GM21529 (cell line): ENCODE measurements around the gene ARHGAP4.

Experiments used
- ATAC-seq: cut with Tn5 transposase; IDR thresholded peaks from one replicate; pipeline ENCODE4 v1.9.1; 2021; ENCODE audit not compliant: unreplicated experiment

Gene ARHGAP4

DNA sequence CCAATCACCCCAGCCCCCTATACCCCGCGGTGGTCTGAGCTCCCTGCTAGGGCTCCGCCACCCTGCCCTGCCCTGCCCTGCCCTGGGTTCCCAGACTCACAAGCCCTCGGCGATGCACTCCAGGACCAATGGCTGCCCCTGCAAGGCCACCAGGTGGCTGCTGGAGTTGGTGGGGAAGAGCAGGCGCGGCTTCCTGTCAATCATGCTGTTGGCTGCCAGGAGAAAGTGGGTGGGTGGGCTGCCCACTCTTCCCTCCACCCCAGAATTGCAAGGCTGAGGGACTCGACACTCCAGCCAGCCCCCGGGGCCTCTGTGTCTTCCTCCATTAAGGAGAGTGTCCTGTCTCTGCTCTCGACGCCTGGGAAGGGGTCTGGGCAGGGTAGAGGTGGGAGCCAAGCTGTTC, 55.8 kb downstream of the ARHGAP4 start:
- no peak for ATAC-seq

DNA sequence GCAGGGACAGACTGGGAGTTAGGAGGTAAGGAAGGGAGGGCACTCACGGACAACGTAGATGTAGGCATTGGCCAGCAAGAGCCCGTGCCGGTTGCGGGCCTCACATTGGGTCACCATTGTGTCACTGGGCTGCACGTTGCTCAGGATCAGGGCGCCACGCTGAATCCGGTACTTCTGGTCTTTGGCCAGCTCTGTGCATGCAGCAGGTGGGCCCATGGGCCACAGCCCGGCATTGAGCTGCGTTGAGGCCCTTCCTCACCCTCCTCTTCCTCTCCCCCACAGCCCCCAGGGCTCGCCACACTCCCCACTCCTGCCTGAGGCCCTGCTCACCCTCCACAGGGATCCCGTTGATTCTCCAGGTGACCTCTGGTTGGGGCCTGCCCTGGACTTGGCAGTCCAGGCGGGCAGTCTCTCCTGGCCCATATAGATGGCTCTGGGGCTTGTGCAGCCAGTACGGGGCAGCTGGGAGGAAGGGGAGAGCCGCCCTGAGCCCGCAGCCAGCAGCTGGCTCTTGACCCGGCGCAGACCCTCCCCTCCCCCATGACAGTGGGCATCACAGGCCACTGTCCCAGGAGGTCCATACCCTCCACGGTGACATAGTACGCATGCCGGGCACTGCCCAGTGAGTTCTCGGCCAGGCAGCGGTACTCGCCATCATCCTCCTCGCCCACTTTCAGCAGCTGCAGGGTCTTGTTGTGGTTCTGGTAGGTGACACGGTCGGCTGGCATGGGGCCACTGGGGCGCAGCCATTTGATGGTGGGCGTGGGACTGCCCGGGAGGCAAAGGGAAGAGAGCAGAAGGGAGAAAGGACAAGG, 56.4 kb downstream of the ARHGAP4 start:
- no peak for ATAC-seq

DNA sequence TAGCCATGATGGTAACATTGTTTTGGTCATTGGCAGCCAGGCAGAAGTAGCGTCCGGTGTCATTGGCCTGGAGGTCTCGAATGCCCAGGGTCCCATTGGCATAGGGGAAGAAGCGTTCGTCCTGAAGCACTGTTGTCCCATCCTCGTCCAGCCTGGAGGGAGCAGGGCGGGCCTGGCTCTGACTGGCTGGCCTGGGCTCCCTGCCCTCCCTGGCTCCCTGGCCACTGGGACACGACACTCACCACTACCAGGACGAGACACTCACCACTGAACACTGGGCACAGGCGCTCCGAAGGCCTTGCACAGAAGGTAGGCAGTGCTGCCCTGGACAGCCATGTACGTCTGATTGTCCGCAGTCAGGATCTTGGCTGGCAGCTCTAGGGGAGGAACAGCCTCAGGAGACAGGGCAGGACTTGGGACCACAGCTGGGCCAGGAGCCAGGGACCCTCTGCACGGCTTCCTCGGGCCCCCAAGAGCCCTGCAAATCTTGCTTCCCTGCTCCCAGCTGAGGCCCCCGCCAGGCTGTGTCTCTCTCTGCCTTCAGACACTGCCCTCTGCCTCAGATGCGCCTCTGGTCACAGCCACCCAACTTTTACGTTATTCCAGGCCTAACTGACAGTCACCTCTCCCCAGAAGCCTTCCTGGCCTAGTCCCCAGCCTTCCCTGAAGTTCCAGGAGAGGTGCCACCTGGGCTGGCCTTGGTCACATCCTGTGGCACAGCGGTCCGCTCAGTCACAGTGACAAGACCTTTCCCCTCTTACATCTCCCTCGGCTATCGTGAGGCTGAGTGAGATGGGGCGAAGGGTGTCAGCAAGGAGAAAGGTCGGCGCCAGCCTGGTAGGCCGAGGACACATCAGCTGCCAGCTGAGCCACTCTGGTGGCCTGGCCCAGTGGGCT, 57.2 kb downstream of the ARHGAP4 start:
- ATAC-seq = no peak

DNA sequence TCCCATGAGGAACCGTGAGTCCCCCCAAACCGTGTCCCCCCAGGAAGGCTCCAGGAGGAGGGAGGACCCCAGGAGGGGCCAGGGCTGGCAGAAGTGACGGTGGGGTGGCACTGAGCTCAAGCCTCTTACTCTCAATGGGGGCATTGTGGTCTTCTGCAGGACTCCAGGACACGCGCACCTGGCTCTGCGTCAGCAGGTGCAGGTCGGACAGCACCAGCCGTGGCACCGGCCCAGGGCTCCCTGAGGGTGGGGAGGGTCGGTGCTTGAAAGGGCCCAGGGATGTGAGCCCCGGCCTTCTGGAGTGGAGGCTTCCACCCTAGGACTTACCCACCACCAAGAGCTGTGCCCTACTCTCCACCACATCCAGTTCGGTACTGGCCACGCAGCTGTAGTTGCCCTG, 58.4 kb downstream of the ARHGAP4 start:
- ATAC-seq = no peak

DNA sequence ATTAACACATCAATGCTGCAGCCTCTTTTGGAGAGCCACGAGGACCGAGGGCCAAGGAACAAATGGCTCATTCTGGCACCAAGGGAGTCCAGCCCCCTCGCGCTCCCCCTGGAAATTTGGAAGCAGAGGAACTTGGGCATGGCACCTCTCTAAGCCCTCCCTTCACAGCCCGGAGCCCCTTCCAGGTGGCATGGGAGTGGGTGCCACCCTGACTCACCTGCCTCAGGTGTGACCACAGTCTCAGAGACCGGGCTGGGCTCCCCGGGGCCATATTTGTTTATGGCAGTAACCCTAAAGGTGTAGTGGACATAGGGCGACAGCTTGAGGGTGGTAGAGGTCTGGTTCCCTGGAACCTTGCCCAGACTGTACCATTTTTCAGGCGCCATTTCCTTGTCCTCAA, 58.9 kb downstream of the ARHGAP4 start:
- ATAC-seq = no peak

DNA sequence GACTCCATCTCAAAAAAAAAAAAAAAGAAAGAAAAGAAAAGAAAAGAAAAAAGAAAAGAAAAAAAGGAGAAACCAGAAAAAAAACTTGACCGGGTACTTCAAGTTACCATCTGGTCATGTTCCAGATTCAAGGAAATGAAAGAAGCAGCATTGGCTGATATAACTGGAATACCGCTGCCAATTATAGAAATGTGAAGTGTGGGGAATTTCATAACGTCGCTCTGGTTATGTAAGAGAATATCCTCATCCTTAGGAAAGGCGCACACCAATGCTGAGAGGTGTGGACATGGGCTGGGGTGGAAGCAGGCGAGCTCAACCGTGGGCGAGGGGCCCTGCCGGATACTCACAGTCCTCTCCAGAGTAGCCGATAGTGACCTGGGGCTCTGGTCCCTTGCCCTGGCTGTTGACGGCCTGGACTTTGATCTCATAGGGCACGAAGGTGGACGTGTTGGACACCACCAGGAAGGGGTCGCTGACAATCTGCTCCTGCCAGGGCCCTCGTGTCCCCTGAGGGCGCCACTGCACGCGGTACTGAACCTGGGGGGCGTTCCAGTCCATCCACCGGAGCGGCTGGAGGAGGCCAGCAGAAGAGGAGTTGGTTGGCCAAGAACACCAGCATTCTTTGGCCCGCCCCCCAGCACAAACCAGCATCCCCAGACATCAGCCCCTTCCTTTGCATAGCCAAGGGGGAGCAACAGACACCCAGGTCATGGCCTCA, 59.6 kb downstream of the ARHGAP4 start:
- ATAC-seq = no peak

DNA sequence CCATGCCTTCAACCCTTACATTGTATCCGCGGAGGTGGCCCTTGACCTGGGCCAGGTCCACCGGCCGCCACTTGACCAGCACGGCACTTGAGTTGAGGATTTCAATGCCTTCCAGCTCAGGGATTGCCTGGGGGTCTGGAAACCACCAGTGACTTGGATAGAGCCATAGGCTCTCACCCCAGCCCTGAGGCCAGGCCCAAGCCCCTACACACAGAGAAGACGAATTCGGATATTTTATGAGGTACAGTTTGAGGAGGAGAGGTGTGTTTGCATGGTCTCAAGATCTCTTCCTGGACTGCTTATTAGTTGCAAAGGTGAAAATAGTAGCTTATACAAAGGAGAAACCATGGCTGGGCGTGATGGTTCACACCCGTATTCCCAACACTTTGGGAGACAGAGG, 60.4 kb downstream of the ARHGAP4 start:
- no peak for ATAC-seq

DNA sequence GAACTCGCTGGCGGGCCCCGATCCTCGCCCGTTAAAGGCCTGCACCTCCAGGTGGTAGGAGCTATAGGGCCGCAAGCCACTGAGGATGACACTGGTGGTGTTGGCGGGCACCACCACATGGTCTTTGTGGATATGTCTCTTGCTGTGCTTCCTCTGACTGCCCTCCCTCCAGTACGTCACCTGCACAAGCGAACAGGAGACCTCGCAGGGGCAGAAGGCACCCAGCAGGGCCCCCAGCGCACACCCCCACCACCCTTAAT, 60.8 kb downstream of the ARHGAP4 start:
- no peak for ATAC-seq

DNA sequence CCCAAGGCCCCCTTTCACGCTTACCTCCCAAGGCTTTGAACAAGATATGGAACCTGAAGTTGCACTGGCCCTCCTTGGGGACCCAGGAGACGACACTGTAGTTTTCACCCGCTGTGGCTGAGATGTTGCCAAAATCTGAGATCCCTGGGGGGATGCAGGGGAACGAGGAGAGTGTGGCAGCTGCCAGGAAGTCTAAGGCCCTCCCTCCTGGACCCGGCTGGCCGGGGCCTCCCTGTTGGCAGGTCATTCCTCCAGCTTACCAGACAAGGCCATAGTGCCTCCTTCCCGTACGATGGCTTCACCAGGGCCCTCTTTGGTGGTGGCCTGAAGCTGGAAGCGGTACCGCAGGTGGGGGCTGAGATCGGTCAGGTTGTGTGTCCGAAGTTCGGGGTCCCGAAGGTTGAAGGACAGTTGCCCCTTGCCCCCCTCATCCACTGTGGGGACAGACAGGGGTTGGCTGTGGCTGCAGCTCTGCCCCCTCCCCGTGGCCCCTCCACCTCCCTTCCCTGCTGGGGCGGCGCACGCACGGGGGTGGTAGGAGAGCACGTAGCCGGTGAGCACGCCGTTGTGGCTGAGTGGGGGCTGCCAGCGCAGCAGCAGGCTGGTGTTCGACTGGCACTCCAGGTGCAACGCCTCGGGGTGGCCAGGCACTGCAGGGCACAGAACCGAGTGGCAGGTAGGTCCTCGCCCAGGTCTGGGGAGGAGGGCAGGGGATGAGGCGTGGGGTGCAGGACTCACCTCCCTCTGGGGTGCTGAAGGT, 61.3 kb downstream of the ARHGAP4 start:
- ATAC-seq = no peak

DNA sequence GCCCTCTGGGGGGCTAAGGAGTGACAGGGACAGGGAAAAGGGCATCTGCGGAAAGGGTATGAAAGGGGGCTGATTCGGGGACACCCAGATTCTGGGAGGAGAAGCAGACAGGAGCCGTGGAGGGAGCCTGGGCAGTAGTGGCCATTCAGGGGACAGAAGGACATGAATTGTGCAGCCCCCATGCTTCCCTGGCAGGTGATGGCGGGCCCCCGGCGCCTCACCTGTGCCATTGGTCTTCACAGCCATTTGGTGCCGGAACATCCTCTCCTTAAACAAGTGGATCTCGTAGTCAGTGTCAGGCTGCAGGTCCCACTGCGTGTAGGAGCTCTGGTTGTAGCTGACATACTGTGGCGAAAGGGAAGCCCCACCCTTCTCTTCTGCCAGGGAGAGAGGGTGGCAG, 62.0 kb downstream of the ARHGAP4 start:
- no peak for ATAC-seq

DNA sequence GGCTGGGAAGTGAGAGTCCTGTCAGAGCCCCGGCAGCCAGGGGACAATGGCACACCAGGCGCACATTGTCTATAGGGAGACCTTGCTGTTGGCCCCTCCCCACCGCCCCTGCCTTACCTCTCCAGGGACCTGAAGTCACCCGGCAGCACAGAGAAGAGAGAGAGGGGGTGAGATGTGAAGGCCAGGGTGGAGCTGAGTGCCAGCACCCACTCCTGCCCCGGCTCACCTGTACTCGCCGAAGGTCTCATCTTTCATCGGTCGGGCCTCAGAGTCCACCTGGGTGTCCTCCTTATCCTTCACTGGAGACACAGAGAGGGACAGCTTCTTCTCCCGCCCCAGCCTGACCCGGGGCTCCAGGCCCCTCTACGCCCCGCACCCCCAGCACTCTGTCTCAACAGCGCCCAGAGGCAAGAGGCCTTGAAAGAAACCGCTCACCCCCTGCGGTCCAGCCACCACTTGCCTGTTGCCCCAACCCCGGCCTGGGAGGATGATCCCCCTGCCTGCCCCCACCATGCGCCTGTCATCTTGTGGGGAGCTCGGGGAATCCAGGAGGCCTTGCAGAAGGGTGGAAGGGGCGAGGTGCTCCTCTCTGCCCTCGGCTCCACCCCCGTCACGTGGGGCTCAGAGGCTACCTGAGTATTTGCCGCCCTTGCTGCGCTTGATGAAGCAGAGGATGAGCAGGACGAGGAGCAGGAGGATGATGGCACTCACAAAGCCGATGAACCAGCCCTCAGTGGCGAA, 62.6 kb downstream of the ARHGAP4 start:
- no peak for ATAC-seq

DNA sequence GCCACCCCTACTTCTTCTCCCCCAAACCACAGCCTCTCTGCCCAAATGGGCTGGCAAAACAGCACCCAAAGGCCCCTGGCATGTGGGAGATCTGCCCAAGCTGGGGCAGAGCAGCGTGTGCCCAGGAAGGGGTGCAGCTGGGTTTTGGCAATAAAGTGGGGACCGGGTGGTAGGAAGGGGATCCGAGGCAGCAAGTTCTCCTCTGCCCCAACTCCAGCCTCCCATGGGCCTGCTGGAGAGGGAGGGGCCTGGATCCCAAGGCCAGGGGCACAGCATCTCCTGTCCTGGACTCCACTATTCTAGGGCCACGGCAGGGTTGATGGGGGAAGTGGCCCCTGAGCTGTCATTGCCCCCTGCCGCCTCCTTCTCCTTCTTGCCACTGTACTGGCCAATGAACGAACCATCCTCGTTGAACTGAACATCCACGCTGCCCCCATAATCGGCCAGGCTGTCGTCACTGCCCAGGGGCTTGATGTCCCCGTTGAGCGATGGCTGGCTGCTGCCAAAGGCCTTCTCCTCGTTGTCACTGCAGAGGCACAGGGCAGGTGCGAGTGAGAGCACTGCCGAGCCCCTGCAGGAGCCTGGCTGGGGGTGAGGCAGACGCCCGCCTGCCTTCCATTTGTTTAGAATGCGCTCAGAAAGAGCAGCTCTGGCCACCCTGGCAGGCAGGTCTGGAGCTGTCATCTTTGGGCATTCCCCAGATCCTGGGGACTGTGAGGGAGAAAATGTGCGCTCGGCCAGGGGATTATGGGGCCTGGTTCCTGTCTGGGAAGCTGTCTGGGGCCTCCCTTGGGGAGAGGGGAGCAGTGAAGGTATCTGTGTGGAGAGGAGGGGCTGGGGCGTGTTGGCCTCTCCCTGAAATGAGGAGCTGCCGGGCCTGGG, 63.5 kb downstream of the ARHGAP4 start:
- no peak for ATAC-seq

DNA sequence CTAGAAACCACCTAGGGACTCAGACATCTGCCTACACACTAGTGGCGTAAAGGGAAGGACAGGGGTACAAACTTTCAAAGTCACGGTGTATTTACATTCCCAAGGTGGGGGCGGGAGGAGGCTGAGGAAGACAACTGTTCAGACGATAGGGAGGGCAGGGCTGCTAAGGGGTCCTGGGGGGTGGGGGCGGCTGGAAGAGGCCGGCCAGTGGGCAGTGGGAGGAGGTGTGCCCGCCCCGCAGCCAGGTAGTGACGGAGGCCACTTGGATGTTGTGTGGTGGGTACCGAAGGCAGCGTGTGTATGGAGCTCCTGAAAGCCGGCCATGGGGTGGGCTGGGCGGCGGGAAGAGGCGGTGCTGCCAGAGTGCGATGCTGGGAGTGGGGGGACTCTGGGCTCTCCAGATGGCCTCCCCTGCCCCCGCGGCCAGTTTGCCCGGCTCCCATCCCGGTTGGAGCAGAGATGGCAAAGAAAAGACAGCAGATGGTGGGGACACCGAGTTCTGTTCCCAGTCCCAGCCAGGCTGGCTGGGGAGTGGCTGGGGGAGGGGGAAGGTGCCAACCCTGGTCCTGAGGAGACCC, 64.2 kb downstream of the ARHGAP4 start:
- no peak for ATAC-seq

DNA sequence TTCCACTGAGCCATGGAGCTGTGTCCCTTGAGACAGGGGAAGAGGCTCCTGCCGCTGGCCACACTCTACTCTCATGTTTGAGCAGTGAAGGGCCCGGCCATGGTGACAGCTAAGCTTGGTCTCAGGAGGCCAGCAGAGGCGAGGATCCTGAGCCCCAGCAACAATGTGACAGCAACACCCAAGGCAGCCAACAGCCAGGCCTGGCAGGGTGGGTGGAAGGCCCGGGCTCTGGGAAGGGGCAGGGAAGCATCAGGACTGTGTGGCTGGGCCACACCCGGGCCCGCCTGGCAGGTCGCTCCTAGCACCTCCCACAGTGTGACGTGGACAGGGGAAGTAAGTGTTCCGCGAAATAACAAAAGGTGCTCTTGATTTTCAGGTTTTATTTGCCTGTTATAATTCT, 64.9 kb downstream of the ARHGAP4 start:
- ATAC-seq = no peak
